ENCODE data around the gene ARF6.
"Not testable (repeated sequence)": the region's sequence is repeated elsewhere in the genome, so short reads cannot be mapped to it uniquely, and the experiment has no call there.

ARF6 gene

GRCh38 chr14:49907186-49907585, 14.3 kb downstream of the ARF6 start:
- DNase-seq (ENCODE audit: low read depth in 2 of 2), result no peak

DNA sequence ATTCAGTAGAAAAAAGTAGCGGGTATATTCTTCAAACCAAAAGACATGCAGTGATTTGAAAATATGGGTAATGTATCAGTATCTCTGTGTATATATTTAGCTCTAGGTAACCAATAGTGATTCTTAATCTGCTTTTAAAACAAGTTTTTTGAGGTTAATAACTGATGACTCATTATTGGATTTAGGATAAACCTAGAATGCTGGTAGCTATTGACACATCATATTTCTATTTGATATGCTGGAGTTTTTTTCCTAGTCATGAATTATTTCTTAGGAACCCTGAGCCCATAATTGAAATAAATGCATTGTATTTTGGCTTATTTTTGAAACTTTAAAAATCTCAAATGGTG, 15.5 kb downstream of the ARF6 start:
- no peak for DNase-seq (ENCODE audit: low read depth in 2 of 2)

DNA sequence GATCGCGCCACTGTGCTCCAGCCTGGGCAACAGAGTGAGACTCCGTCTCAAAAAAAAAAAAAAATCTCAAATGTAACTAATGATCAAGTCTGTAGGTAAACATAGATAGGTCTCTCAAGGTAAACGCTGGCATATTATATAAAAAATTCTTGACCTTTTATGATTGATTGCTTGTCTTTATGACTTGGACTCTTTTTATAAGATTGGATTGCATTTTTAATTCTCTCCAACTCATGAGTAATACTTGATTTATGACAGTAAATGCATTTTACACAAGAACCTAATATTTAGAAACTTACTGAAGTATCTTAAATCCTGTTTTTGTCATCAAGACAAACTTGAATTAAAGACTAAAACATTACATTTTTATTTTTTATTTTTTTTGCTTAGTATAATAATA, 16.1 kb downstream of the ARF6 start:
- no peak for DNase-seq (ENCODE audit: low read depth in 2 of 2)

GRCh38 chr14:49915085-49915484, 22.2 kb downstream of the ARF6 start:
- no peak for DNase-seq (ENCODE audit: low read depth in 2 of 2)

DNA sequence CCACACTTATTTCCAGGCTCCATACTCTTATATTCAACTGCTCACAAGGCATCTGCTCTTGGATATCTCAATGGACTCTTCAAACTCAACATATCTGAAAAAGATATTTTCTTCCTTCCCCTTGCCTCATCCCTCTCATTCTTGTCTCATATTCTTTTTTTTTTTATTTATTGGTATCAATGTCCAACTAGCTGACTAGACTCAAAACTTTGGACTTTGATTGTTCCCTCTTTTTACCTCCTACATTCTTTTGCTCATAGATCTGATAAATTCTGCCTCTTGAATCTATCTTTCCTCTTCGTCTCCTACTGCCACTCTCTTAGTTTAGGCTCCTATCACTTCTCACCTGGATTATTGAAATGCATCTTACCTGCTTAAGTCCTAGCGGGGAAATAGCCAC, 25.8 kb downstream of the ARF6 start:
- no peak for DNase-seq (ENCODE audit: low read depth in 2 of 2)

GRCh38 chr14:49919825-49920659, 27.2 kb downstream of the ARF6 start:
- DNase-seq (ENCODE audit: low read depth in 2 of 2), result no peak

GRCh38 chr14:49920935-49921334, 28.1 kb downstream of the ARF6 start:
- no peak for DNase-seq (ENCODE audit: low read depth in 2 of 2)

- no peak for DNase-seq (ENCODE audit: low read depth in 2 of 2)
Measured at GRCh38 chr14:49921401-49921800, 28.5 kb downstream of the ARF6 start.

- no peak for DNase-seq (ENCODE audit: low read depth in 2 of 2)
Measured at GRCh38 chr14:49923442-49923841, 30.6 kb downstream of the ARF6 start.

DNA sequence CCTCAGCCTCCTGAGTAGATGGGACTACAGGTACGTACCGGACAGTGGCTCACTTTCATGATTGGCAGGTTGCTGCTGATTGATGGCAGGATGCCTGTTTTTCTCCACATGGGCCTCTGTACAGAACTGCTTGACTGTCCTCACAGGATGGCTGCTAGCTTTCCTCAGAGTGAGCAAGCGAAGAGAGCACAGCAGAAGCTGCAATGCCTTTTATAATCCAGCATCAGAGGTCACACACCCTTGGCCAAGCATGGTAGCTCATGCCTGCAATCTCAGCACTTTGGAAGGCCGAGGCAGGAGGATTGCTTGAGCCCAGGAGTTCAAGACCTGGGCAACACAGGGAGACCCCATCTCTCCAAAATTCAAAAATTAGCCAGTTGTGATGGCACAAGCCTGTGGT, 31.0 kb downstream of the ARF6 start:
- DNase-seq (ENCODE audit: low read depth in 2 of 2), result no peak

GRCh38 chr14:49924852-49925251, 32.0 kb downstream of the ARF6 start:
- DNase-seq (ENCODE audit: low read depth in 2 of 2), result no peak

- no peak for DNase-seq (ENCODE audit: low read depth in 2 of 2)
Measured at GRCh38 chr14:49926803-49927202, 33.9 kb downstream of the ARF6 start.

- DNase-seq (ENCODE audit: low read depth in 2 of 2), result no peak
Measured at GRCh38 chr14:49928015-49928414, 35.1 kb downstream of the ARF6 start.

DNA sequence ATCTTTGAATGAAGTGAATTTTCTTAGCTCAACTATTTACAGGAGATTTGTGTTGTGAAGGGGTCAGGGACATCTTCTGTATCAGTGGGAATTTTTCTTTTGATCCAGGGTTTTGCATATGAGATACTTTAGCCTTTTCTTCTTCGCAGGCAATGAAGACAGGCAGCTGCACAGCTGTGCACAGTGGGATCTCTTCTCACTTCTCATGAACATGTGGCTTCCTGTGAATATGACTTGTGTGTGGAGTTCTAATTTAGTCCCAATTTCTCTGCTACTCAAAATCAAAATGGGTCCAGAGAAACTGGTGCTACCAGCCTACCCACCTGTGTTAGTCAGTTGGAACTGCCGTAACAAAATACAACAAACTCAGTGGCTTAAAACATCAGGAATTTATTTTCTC, 37.8 kb downstream of the ARF6 start:
- no peak for DNase-seq (ENCODE audit: low read depth in 2 of 2)

GRCh38 chr14:49931523-49931922, 38.6 kb downstream of the ARF6 start:
- no peak for DNase-seq (ENCODE audit: low read depth in 2 of 2)

- DNase-seq (ENCODE audit: low read depth in 2 of 2), result no peak
Measured at GRCh38 chr14:49933128-49933527, 40.2 kb downstream of the ARF6 start.

DNA sequence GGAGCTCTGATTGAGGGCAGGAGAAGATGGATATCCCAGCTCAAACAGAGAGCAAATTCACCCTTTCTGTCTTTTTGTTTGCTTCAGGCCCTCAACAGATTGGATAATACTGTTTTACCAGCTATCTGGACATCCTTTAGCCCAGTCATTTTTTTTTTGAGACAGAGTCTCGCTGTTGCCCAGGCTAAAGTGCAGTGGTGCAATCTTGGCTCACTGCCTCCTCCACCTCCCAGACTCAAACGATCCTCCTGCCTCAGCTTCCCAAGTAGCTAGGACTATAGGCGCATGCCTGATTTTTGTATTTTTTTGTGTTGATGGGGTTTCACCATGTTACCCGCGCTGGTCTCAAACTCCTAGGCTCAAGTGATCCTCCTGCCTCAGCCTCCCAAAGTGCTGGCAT, 40.8 kb downstream of the ARF6 start:
- DNase-seq (ENCODE audit: low read depth in 2 of 2), result no peak

- DNase-seq (ENCODE audit: low read depth in 2 of 2), result no peak
Measured at GRCh38 chr14:49934646-49935045, 41.8 kb downstream of the ARF6 start.

GRCh38 chr14:49935526-49935925, 42.6 kb downstream of the ARF6 start:
- DNase-seq (ENCODE audit: low read depth in 2 of 2), result no peak

GRCh38 chr14:49936246-49936645, 43.4 kb downstream of the ARF6 start:
- not testable (repeated sequence) for DNase-seq (ENCODE audit: low read depth in 2 of 2)

DNA sequence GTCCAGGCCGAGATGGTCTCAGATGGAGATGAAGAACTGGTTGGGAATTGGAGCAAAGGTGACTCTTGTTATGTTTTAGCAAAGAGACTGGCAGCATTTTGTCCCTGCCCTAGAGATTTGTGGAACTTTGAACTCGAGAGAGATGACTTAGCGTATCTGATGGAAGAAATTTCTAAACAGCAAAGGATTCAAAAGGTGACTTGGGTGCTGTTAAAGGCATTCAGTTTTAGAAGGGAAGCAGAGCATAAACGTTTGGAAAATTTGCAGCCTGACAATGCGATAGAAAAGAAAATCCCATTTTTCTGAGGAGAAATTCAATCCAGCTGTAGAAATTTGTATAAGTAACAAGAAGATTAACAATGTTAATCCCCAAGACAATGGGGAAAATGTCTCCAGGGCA, 44.0 kb downstream of the ARF6 start:
- not testable (repeated sequence) for DNase-seq (ENCODE audit: low read depth in 2 of 2)

GRCh38 chr14:49939215-49939614, 46.3 kb downstream of the ARF6 start:
- not testable (repeated sequence) for DNase-seq (ENCODE audit: low read depth in 2 of 2)

GRCh38 chr14:49939884-49940510, 47.1 kb downstream of the ARF6 start:
- DNase-seq (ENCODE audit: low read depth in 2 of 2), result no peak

Measured in stimulated activated CD8-positive, alpha-beta memory T cell treated with anti-CD3 and anti-CD28 coated beads, Interleukin-7, amount 100 ng/mL, for 1 hour (primary cell).